Kidney (tissue), 2 donors: ENCODE results near the gene RALY. TPM values are rescaled to one million over a fixed set of nuclear protein-coding genes. Genes with fewer than 3 reads are reported as not detected.

Source experiments
- microRNA-seq: library from miRNA; unstranded; fragments of <30 nt; microRNA quantifications from one replicate; pipeline ENCODE4 v1.2.0, GENCODE V29; 2020
- polyA plus RNA-seq: library from polyadenylated mRNA; stranded (reverse); fragments of 350-450 nt; fragmentation: Illumina TruSeq; extraction: RNeasy Lipid Tissue Mini Kit (QIAGEN cat#74804); gene quantifications from one replicate; pipeline ENCODE4 v1.2.3, GENCODE V29; 2014; ENCODE audit warnings: low read depth, low replicate concordance; ENCODE audit not compliant: insufficient read depth
- total RNA-seq: library from RNA; stranded (reverse); fragmentation: NEBNext Ultra II Directional; extraction: Animal tissue kit (Norgen Biotek cat#: 25700); gene quantifications from one replicate; pipeline ENCODE4 v1.2.1, GENCODE V29; 2021
- donor health status: DM: yes; HTN: yes; CAD: no.

RALY gene
- total and polyA plus RNA-seq, 2 donors from 2014 or later: 119 to 138 TPM

Small RNA genes lying within 50 kb of the gene (microRNA-seq; reads per million reads assigned to microRNA genes)
- not detected for gene MIR4755

Other genes starting within 250 kb of the RALY start
- 104 TPM for gene CHMP4B, start 182.6 kb upstream of the RALY start, total RNA-seq
- 137 TPM for gene CHMP4B, start 182.6 kb upstream of the RALY start, polyA plus RNA-seq
- gene EIF2S2, start 118.3 kb downstream of the RALY start, total RNA-seq: 51.2 TPM
- 60.3 TPM for gene EIF2S2, start 118.3 kb downstream of the RALY start, polyA plus RNA-seq
- not detected for gene ASIP, start 247.5 kb downstream of the RALY start, total RNA-seq
- 0.84 TPM for gene ASIP, start 247.5 kb downstream of the RALY start, polyA plus RNA-seq